Erythroblast (primary cell): ENCODE data around the gene CHMP5.

ENCODE experiments used
- GATA1 ChIP-seq: IDR thresholded peaks from 2 replicates; pipeline ENCODE4 v1.6.1; 2011; ENCODE audit warnings: low read depth, mild to moderate bottlenecking, control low read depth, low read length, moderate library complexity
- POLR2A ChIP-seq: IDR thresholded peaks from 2 replicates; pipeline ENCODE4 v1.6.1; 2011; ENCODE audit warnings: mild to moderate bottlenecking, low read length

GRCh38 chr9:33329979-33330378 is 65.1 kb downstream of the CHMP5 start:
- TF ChIP-seq POLR2A (no peak), GATA1 (no peak)
